Activated gamma-delta T cell treated with Interleukin-2 at 50 U/mL for 16 hours (primary cell): ENCODE measurements around the gene KRTAP10-7.
"Not testable (repeated sequence)": the region's sequence is repeated elsewhere in the genome, so short reads cannot be mapped to it uniquely, and the experiment has no call there.

Experiments used
- DNase-seq: peaks from one replicate; pipeline ENCODE4 v3.0.0-alpha.2; 2020

KRTAP10-7 gene

DNA sequence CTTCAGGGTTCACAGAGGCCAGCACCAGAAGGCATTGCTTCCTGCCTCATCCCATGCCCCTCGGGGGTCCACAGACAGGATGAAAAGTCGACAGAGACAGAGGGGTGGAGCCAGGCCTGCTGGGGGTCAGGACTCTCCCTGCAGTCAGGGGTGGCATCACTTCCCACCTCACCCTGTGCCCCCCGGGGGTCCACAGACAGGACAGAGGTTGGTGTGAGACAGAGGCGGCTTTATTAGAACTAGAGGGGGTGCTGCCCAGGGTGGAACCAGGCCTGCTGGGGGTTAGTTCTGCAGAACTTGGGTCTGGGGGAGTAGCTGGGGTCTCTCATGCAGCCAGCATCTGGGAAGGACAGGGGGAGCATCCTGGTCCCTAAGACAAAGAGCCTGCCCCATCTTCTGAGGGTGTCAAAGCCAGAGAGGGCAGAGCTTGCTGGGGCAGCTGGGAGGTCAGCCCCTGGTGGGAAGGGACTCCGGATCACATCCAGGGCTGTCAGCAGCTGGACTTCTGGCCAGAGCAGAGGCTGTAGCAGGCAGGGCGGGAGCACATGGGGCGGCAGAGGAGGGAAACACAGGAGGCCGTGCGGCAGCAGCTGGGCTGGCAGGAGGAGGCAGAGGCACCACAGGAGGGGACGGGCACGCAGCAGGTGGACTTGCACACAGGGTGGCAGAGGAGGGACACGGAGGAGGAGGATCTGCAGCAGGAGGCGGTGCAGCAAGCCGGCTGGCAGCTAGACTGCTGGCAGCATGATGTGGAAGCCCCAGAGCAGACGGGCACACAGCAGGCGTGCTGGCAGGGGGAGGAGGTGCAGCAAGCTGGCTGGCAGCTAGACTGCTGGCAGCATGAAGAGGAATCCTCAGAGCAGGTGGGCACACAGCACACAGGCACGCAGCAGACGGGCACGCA lies 9.2 kb upstream of the KRTAP10-7 start:
- DNase-seq, result not testable (repeated sequence)

DNA sequence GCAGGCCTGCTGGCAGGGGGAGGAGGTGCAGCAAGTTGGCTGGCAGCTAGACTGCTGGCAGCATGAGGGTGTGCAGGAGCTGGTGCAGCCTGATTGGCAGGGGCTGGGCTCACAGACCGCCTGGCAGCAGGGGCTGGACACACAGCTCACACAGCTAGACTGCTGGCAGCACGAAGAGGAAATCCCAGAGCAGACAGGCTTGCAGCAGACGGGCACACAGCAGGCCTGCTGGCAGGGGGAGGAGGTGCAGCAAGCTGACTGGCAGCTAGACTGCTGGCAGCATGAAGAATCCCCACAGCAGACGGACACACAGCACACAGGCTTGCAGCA lies 8.6 kb upstream of the KRTAP10-7 start:
- not testable (repeated sequence) for DNase-seq

DNA sequence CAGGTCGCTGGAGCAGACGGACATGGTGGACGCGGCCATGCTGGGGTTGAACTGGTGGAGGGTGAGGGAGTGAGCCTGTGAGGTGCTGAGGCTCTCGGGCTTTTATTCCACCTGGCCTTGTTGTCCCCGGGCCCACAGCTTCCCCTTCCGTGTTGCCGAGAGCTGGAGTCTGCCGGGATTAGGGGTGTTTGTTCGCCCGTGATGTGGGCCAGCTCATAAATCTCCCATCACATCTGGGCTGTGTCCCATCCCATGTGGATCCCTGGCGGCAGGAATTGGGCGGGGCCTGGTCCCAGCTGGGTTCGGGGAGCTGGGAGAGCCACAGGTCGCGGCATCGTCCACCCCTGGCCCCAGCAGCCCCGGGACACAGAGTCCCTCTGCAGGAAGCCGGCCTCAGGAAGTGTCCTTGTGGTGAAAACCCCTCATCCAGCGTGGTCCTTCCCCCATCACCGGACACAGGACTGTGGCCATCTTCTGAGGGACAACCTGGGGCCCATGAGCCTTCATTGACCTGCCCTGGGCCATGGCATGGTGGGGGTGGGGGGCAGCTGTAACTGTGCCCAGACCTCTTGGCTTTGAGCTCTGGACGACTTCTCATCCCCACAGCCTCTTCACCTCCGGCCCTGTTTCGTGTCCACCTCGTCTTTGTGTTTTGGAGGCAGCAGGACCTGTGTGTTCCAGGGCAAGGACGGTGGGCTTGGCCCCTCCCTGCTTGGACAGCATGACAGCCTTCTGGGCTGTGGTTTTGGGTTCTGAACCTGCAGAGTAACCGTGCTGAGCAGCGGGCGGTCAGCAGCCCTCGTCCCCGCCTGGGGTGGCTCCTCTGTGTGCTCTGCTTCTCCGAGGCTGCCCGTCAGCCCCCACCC lies 7.7 kb upstream of the KRTAP10-7 start, which contains the start of gene KRTAP10-6:
Gene KRTAP10-6 (minus strand): TSS at position 60 of the 866 bp plus-strand sequence. CDS start 21 bp downstream, at position 39.
- DNase-seq, result no peak

DNA sequence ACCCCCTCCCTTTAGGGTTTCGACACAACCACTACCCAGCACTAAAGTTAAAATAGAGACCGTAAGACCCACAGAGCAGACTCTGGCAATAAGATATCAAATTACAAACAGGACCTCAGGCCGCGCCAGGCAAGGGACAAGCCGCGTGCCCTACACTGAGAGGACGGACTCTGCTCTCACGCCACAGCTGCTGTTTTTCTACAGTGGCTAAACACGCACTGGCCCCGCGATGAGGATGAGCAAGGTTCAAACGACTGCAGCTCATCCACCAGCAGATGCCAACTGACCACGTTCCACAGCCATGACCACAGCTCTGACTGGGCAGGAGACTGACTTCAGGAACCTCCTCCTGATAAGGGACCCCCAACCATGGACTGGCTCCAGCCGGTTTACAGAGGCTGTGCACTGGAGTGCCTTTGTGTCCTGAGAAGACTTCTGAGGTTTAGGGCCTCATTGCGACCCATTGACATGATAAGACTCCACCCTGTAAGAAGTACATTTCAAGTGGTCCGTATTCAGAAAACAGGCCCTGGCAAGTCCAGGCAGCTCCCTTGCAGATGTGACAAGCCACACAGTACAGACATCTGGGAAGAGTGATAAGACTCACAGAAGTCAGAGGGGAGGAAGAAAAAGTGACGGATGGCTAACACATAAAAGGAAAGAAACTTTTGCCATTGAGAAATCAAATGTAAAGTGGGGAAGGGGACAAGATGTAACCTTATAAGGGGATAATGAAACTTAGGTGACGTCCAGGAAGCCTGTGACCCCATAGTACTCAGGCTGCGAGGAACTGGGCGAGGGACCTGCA lies 6.6 kb upstream of the KRTAP10-7 start:
- no peak for DNase-seq

DNA sequence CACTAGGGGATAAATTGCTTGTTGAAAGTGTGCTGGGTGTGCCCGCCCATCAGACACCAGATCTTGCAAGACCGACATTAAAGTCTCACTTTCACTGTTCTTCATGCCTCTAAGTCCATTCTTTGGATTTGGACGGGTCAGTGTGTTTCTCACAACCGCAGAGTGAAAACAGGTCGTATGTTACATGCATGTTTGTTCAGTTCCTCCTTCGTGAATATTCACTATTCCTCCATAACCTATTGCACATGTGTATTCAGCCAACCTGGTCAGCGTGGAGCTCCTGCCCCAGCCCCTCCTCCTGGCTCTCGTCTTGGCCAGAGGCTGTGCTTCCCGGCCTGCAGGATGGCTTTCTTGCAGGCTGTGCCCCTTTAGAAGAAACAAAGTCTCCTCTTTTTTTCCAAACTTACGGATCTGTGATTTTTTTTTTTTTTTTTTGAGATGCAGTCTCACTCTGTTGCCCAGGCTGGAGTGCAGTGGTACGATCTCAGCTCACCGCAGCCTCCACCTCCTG lies 5.9 kb upstream of the KRTAP10-7 start:
- DNase-seq, result no peak

DNA sequence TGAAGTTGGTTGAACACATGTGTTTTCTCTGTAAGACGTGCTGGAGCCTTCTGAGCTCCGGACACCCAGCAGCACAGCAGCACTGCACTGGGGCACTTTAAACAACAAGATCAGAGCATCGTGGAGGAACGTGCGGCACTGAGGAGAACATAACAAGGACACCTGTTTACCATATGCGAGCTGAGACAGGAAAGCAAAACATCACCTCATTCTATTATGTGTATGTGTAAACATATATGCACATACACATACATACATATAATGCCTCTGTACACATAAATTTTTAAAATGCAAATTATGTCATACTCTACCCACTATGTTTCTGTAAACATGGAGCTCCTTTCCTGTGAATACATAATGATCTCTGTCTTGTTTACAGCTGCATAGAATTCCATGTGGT lies 4.9 kb upstream of the KRTAP10-7 start:
- no peak for DNase-seq

DNA sequence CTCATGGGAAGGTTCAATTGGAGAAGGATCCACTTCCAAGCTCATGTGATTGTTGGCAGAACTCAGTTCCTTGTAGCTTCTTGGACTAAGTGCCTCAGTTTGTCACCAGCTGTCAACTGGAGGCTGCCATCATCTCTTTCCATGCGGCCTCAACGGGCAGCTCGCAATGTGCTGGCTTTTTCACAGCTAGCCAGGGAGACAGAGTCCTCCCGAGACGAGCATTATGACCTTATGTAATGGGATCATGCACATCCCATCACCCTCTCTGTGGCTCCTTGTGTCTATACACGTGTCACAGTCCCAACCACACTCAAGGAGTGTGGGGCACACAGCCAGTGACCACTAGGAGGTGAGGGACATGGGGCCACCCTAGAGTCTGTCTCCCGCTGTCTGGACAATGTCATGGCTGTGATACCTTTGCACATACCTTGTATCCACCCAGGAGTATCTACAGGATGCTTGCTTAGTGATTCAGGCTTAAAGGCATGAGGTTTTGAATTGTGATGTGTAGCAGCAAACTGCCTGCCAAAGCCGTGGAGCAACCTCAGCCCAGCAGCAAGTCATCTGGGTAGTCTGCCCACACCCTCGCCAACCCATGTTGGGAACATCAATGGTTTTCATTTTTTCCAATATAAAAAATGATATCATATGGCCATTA lies 4.2 kb upstream of the KRTAP10-7 start:
- DNase-seq, result no peak

DNA sequence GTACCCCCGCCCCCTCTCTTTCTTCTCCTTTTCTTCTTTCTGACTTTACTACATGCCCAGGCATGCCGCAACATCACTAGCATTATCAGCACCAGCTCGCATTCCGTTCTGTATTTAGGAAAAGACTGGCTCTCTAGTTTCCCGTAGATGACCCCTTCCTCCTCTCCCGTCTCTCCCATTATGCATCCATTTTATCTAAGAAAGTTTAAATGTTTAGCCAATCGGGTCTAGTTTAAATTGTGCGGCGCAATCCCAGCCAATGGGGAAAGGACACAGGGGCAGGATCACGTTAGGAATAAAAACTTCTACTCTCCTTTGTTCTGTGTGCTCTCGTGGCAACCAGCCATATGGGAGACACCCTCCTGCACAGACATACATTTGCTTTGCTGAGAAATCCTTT lies 2.3 kb upstream of the KRTAP10-7 start:
- no peak for DNase-seq

DNA sequence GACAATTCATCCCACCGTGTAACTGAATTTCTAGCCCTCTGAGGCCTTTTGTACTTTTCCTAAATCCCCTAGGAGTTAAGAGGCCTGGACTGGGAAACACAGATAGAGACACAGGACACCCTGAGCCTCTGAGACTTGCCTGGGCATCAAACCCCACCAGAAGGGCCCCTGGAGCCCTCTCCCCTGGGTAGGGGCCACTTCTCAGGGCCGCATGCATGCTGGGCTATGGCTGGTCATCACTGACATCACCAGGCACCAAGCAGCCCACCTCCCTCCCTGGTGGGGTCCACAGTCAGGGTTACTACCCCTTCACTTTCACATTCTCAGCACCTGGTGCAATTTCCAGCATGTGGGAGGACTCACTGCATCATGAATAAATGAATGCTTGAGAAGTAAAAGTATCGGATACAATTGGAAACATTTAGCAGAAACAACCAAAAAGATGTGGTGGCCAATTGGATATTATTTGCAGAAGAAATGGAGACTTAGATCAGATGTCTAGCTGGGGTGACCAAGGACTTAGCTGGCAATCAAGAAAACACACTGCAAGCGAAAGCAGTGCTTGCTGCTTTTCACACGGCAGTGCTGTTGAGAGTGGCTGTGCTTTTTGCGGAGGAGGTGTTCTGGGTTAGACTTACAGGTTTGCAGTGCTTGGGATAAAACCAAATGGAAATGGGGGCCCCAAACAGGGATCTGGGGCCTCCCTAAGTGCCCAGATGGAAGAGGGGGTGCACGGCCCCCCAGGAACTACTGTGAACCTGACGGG lies 950 bp upstream of the KRTAP10-7 start:
- DNase-seq, result no peak

DNA sequence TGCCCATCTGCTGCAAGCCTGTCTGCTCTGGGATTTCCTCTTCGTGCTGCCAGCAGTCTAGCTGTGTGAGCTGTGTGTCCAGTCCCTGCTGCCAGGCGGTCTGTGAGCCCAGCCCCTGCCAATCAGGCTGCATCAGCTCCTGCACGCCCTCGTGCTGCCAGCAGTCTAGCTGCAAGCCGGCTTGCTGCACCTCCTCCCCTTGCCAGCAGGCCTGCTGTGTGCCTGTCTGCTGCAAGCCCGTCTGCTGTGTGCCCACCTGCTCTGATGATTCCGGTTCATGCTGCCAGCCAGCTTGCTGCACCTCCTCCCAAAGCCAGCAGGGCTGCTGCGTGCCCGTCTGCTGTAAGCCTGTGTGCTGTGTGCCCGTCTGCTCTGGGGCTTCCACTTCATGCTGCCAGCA lies 694 bp downstream of the KRTAP10-7 start:
- not testable (repeated sequence) for DNase-seq

DNA sequence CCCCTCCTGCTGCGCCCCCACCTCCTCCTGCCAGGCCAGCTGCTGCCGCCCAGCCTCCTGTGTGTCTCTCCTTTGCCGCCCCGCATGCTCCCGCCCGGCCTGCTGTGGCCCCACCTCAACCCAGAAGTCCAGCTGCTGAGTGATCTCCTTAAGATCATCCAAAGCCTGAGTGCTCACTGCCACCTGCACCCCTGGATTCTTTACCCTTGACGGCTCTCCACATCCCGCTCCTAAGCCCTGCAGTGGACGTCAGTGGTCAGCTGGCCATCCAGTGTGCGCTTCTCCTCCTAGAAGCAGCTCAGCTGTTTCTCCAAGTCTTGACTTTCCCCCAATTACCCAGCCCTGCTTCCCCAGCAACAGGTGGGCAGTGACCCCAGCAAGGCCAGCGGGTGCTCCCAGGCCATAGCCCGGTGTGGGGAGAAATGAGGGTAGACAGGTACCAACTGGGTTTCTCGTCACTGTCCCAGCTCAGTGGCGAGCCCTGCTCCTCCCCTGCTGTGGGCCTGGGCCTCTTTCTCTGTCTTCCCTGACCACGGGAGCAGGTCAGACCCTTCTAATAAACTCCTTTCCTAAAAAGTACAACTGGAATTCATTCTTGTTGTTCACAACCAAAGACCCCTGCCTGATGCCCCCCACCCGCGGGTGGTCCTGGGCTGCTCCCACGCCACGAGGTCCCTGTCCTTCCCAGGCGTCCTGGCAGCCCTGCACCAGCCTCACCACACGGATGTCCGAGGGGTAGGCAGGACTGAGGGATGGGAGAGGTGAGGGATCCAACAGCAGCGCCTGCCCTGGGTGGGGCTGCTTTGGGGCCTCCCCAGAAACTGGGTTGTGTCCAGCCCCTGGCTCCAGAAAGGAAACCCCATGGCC lies 1.4 kb downstream of the KRTAP10-7 start:
- no peak for DNase-seq

DNA sequence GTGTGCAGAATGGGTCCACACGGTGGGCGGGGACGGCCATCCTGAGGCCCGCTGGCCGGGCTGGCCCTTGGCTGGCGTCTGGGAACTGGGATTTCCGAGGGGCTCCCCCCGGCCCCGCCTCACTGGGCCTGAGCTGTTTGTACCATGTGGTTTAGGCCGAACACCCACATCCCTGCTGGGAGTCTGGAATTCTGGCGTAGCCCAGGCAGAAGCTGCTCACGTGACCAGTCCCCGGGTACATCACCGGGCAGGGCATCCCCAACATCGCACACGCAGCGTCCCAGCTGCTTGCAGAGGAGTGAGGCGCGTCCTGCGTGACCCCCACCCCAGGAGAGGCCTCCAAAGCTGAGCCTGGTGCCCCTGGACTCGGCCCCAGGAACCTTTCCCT lies 2.1 kb downstream of the KRTAP10-7 start:
- no peak for DNase-seq

DNA sequence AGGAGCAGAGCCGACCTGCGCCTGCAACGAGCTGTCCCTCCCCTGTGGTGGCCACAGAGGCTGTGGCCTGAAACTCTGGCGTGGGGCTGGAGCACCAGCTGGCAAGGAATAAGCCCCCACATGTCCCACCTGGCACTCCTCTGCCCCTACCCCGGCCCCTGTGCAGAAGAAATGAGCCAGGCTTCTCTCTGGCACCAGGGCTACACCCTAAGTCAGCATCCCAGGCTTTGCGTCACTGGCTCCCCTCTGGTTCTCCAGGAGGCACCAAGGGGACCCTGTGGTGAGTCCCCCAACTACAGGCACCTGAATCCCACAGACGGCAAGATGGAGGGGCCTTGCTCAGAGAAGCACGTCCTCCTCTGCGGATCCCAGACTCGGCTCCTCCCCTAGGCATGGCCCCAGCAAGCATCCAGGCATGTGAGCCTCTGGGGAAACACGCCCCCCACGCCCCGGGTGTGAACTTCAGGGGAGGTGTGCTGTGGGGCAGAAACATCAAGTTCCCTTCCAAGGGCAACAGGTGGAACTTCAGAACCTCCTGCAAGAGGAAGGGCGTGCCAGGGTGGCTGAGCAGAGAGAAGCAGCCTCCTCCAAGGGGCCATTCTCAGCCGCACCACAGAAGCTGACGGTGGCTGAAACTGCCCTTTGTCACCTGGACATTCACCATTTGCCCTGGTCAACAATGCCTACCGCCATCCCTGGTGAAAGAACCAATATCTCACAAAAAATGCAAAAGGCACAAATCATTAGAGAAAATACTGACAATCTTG lies 2.9 kb downstream of the KRTAP10-7 start:
- DNase-seq, result no peak

DNA sequence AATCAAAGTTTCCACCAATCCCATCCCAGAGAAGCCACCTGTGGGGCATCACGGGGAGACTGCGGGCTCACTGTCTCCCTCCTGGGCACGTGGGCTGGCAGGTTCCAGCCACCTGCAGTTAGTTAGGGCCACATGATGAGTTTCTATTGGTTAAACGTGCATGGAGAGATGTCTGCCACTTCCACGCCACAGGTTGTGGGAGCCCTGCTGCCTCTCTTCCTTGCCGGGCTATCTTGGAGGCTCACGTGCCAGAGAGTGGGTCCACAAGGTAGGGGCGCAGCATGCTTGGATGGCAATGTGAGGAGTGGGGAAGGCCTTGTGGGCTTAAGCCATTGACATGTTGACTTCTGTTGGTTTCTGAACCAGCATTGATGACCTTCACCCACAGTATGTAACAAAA lies 3.5 kb downstream of the KRTAP10-7 start:
- no peak for DNase-seq

DNA sequence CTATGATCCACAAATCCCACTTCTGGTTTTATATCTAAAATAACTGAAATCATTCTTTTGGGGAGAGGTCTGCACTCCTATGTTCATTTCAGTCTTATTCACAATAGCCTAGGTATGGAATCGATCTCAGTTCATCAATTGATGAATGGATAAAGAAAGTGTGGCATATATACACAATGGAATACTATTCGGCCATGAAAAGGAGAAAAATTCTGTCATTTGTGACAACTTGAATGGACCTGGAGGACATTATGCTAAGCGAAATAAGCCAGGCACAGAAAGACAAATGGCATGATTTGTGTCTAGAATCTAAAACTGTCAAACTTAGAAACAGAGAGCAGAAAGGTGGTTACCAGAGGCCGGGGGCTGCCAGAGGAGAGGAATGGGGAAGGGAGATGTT lies 6.1 kb downstream of the KRTAP10-7 start:
- no peak for DNase-seq

DNA sequence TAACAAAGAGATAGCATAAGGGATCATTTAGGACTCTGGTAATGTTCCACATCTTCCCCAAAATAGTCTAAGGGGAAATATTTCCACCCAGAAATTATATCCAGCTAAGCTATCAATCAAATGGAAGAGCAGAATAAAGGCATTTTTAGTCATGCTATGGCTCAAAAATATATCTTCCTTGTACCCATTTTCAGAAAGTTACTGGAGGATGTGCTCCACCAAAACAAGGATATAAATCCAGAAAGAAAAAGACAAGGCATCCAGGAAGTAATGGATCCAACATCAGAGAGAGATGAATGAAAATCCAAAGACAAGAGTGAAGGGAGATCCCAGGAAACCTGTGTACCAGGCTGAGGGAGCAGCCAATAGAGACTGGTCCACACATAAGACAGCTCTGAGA lies 8.8 kb downstream of the KRTAP10-7 start:
- no peak for DNase-seq

DNA sequence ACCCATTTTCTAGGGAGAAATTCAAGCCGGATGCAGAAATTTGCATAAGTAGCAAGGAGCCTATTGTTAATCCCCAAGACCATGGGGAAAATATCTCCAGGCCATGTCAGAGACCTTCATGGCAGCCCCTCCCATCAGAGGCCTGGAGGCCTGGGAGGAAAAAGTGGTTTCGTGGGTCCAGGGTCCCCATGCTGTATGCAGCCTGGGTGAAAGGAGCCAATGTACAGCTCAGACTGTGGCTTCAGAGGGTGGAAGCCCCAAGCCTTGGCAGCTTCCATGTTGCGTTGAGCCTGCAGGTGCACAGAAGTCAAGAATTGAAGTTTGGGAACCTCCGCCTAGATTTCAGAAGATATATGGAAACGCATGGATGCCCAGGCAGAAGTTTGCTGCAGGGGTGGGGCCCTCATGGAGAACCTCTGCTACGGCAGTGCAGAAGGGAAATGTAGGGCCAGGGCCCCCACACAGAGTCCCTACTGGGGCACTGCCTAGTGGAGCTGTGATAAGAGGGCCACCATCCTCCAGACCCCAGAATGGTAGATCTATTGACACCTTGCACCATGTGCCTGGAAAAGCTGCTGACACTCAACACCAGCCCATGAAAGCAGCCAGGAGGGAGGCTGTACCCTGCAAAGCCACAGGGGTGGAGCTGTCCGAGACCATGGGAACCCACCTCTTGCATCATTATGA lies 9.9 kb downstream of the KRTAP10-7 start:
- not testable (repeated sequence) for DNase-seq

DNA sequence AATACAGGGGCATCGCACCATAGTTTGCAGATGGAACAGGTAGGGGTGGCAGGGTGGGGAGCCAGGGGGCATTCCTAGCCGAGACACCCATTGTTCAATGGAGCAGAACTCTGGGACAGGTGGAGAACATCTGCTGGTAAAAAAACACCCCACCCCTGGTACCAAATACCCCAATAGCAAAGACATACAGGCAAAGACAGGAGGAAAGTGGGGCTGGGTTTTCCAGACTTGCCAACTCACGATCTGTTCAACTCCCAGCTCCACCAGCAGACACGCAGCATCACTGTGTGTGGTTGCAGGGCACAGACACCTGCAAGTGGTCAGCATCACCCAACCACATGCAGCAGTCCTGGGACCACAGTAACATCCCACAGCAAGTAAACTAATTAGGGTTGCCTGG lies 11.2 kb downstream of the KRTAP10-7 start:
- DNase-seq, result no peak

DNA sequence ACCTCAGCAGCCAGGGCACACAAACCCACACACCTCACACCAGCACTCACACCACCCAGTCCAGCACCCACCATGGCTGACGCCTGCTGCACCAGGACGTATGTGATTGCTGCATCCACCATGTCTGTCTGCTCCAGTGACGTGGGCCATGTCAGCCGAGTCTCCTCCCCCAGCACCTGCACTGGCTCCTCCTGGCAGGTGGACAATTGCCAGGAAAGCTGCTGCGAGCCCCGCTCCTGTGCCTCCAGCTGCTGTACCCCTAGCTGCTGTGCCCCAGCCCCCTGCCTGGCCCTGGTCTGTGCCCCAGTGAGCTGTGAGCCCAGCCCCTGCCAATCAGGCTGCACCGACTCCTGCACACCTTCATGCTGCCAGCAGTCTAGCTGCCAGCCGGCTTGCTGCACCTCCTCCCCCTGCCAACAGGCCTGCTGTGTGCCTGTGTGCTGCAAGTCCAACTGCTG lies 11.7 kb downstream of the KRTAP10-7 start, which contains the start of gene KRTAP10-8:
Gene KRTAP10-8 (plus strand): TSS at position 51 of the 458 bp plus-strand sequence. CDS start 22 bp downstream, at position 73.
- no peak for DNase-seq
